ENCODE data around the gene B3GALT2. TPM values are rescaled to one million over a fixed set of nuclear protein-coding genes. Genes with fewer than 3 reads are reported as not detected.

B3GALT2 gene
- total and polyA plus RNA-seq, 10 of the 15 experiments (the other 5 are each of a cell fraction or from before 2014, with no cell fraction given) = 0.10 to 0.25 (median 0.14) TPM; not detected in 7

DNA sequence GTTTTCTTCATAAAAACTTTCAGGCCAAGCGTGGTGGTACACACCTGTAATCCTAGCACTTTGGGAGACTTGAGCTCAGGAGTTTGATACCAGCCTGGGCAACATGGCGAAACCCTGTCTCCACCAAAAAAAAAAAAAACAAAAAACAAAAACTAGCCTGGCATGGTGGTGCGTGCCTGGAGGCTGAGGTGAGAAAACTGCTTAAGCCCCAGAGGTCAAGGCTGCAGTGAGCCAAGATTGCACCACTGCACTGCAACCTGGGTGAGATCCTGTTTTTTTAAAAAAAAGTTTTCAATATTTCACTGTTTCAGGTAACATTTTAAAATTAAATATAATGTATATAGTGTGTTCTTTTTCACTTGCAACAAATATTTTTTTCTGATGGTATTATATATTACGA is 13.5 kb upstream of the B3GALT2 start (continued):
- TF ChIP-seq MYC (IDR thresholded peaks at IDR 0.05; ENCODE audit: insufficient read depth, insufficient read length, insufficient replicate concordance, low read length, severe bottlenecking) = no peak

GRCh38 chr1:193192586-193192985 is 6.2 kb upstream of the B3GALT2 start:
- ChIA-PET POLR2A (no interaction called here), CTCF (interaction anchor here (1.0 kb wide), 1 partner anchor 8 kb away, joined by 3 read pairs; no protein-coding TSS in a partner anchor), SMC1A (ENCODE audit: uncharacterized antibody, unreplicated experiment) (interaction anchor here (2.3 kb wide), 1 partner anchor 8 kb away, joined by 8 read pairs; no protein-coding TSS in a partner anchor), RAD21 (ENCODE audit: unreplicated experiment) (no interaction called here)
- intact Hi-C loops (cut with micrococcal nuclease; ENCODE audit: unreplicated experiment) = no loop called here
- H3K27me3 ChIP-seq (replicated peaks in 1 of 2; ENCODE audit: control insufficient read depth in 2 of 2, insufficient read depth in 2 of 2, low read length in 1 of 2) = no peaks in the 10 kb centered on the region
- no peak for FAIRE-seq
- H3K9me3 ChIP-seq (replicated peaks; ENCODE audit: control insufficient read depth, insufficient read depth, low read length) = peaks cover 5% of the 10 kb centered on the region; the same call in 2 of the 3 replicates
- DNase-seq (ENCODE audit: low read depth, low spot score) = no peak
- H4K20me1 ChIP-seq (ENCODE audit: control insufficient read depth, insufficient read depth) = no peaks in the 10 kb centered on the region
- H3K27ac ChIP-seq (ENCODE audit: control insufficient read depth, insufficient read depth) = no peak overlapping the region
- no peak overlapping the region for H2AFZ ChIP-seq (ENCODE audit: control insufficient read depth, low read depth, low read length)
- TF ChIP-seq ATF7 (IDR thresholded peaks at IDR 0.05; ENCODE audit: low read depth) (no peak), STAT3 (IDR thresholded peaks at IDR 0.05; ENCODE audit: low read depth, low read length) (no peak), RCOR1 (conservative IDR thresholded peaks at IDR 0.05; ENCODE audit: low read depth, low read length) (no peak), NR2F1 (conservative IDR thresholded peaks at IDR 0.05) (no peak), SKIL (IDR thresholded peaks at IDR 0.05; ENCODE audit: low read depth, poor library complexity, severe bottlenecking) (no peak), FOXK2 (IDR thresholded peaks at IDR 0.05) (no peak), MTA3 (IDR thresholded peaks at IDR 0.05; ENCODE audit: borderline replicate concordance, low read length) (no peak), IKZF1 (conservative IDR thresholded peaks at IDR 0.05) (no peak), PRDM15 (CRISPR knock-in tag; IDR thresholded peaks at IDR 0.05) (no peak), RB1 (IDR thresholded peaks at IDR 0.05; ENCODE audit: borderline replicate concordance) (no peak), NR2C2 (IDR thresholded peaks at IDR 0.05; ENCODE audit: borderline replicate concordance, control insufficient read depth, insufficient read length, low read depth) (no peak), DPF2 (IDR thresholded peaks at IDR 0.05) (no peak)
- no peak for ATAC-seq
- WGBS (ENCODE audit: insufficient coverage, insufficient replicate concordance, low lambda C conversion rate, missing lambda C conversion rate) = 97% methylated on average over 8 of the region's 8 CpGs
- BruUV-seq (replicated peaks) = no TSS peak
- H3K4me2 ChIP-seq (ENCODE audit: control insufficient read depth, insufficient read depth) = no peak overlapping the region
- no peak overlapping the region for H3K9ac ChIP-seq (ENCODE audit: control insufficient read depth, insufficient read depth, low read length)
- in situ Hi-C loops (cut with MboI) = no loop called here
- no peaks in the 10 kb centered on the region for H3K4me1 ChIP-seq (ENCODE audit: control insufficient read depth, insufficient read depth, low read length)
- H3K4me3 ChIP-seq = no peak overlapping the region
- peaks cover 13% of the 10 kb centered on the region for H3K79me2 ChIP-seq (ENCODE audit: control insufficient read depth, insufficient read depth, low read length)
- peaks cover 0 to 10% of the 10 kb centered on the region in 2 experiments; a peak in 2 of 4 replicates for H3K36me3 ChIP-seq (ENCODE audit: control insufficient read depth in 2 of 2, insufficient read depth in 2 of 2, low read length in 1 of 2)

Measured in GM12878 (cell line).